Stimulated activated CD4-positive, alpha-beta T cell treated with anti-CD3 and anti-CD28 coated beads, Interleukin-12 subunit alpha, Interleukin-12 subunit beta, amount 100 ng/mL, for 4 hours (primary cell): Measurements from ENCODE around the gene OR51E2.
"Not testable (repeated sequence)": the region's sequence is repeated elsewhere in the genome, so short reads cannot be mapped to it uniquely, and the experiment has no call there.

Experiments
- DNase-seq: peaks from one replicate; pipeline ENCODE4 v3.0.0-alpha.2; 2020

OR51E2 gene, protein sequence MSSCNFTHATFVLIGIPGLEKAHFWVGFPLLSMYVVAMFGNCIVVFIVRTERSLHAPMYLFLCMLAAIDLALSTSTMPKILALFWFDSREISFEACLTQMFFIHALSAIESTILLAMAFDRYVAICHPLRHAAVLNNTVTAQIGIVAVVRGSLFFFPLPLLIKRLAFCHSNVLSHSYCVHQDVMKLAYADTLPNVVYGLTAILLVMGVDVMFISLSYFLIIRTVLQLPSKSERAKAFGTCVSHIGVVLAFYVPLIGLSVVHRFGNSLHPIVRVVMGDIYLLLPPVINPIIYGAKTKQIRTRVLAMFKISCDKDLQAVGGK

DNA sequence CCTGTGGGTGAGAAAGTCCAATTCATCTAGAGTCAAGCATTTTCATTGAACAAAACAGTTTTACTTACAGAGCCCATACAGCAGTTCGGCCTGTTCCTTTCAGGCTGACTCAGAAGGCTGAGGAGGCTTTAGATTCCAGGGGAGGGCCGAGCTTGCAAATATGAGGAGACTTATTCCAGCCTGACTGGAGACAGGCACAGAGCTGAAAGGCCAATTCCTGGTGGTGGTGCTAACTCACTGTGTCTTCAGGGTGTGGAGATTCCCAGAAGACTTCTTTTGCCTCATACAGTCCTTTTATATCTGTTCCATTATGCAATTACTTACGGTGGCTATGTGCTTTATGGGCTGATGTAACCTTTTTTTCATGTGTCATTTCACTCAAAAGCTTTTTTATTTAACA lies at the start of gene OR51E2:
Gene OR51E2, minus strand, starts transcription at position 269 of the 400 bp plus-strand sequence. CDS start 15,142 bp downstream, outside the sequence.
- DNase-seq, result no peak

DNA sequence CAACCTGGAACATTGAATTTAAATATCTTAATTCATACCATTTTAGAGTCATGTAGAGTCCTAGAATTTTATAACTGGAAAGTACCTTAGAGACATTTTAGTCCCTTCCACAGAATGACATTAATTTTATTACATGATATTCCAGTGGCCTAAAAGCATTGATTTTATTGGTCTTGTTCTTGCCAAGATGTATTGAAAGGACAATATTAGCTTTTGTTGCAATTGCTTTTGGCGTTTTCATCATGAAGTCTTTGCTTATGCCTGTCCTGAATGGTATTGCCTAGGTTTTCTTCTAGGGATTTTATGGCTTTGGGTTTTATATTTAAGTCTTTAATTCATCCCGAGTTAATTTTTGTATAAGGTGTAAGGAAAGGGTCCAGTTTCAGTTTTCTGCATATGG lies 43.1 kb upstream of the OR51E2 start:
- DNase-seq, result no peak

DNA sequence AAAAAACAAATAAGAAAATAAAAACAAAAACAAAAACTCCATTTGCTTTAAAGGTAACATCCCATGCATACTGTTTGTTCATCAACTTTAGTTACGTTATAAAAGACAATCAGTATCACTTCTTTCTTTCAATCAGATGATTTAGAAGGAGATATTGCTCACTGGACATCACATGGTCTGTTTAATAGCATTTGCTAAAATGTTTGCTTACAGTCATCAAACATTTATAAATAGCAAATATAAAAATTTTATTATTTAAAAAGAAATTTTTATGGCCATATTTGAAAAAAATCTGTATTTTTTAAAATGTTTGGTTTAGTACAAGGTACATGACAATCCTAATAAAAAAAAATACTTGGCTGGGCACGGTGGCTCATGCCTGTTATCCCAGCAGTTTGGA lies 29.5 kb upstream of the OR51E2 start:
- no peak for DNase-seq

DNA sequence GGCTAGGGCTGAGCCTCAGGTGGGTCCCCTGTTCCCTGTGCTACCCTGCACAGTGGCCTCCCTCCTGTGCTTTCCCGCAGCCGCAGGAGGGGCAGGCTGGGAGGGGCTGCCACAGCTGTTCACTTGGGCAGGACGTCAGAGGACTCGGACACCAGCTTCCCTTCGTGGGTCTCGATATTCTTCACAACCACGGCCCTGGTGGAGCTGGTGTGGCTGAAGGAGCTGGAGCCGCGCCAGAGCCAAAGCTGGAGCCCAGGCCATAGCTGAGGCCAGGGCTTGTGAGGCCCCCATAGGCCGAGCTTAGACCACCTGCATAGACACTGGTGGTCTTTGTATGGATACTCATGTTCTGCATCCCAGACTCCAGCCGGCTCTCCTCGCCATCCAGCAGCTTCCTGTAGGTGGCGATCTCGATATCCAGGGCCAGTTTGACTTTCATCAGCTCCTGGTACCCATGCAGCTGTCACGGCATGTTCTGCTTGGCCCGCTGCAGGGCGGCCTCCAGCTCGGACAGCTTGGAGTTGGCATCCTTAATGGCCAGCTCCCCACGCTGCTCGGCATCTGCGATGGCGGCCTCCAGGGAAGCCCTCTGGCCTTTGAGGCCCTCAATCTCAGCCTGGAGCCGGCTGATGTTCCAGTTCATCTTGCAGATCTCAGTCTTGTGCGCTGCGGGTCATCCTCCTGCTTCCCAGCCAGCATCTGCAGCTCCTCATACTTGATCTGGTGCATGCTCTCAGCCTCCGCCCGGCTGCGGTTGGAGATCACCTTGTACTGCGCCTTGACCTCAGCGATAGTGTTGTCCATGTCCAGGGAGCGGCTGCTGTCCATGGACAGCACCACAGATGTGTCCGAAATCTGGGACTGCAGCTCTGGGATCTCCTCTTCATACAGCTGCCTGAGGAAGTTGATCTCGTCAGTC lies 25.2 kb upstream of the OR51E2 start:
- not testable (repeated sequence) for DNase-seq

DNA sequence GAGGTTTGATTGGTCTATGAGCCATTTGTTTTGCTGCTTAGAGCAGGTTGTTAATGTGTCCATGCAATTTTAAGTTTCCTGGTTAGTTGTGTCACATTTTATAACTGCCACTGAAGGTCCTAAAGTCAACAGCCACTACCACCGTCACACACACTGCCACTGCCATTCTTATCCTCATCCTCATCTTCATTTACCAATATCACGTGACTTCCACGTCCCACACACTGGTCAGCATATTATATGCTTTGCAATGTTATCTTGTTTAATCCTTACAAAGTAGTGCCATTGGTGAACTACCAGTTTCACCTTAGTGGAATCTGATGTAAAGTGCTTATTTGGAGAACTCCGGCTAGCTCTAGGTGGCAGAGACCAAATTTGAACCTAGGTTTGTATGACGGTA lies 16.6 kb upstream of the OR51E2 start:
- DNase-seq, result no peak

DNA sequence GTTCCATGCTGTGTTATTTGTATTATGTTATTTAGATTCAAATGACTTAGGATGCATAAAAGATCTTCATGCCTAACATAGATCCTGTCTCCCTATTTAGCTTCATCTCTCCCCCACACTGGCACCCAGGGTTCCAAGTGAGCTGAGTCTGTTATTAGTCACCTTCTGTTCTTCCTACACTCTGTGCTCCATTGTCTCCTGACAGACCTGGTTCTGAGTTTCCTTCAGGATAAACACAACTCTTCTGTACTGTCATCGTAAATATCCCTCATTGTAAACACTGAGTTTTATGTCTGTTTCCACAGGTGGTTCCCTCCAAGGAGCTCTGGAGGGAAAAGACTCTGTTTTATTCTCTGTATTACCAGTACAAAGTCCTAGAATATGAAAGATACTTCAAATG lies 15.6 kb upstream of the OR51E2 start:
- no peak for DNase-seq

DNA sequence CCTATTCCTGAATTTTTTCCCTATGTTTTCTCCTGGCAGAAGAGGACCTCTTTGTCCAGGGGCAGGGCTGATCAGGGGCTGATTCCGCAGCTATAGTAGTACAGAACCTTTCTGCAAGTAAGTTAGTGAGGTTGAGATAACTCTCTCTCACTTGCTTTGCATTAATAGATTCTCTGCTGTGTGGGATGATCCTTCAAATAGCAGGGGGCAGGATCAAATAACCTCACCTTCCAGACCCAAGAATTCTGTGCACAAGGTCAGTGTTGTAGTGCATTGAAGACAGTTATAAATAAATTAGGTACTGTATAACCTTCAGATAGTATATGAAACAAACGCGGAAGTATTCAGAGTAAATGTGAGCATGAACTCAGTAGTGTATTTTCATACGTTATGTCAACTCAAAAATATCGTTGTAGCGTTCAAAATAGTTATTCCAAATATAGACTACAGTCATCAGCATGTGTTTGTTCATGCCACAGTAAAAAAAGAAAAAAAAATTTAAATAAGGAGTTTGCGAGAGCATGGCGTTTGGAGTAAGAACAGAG lies 7.2 kb upstream of the OR51E2 start:
- DNase-seq, result no peak

DNA sequence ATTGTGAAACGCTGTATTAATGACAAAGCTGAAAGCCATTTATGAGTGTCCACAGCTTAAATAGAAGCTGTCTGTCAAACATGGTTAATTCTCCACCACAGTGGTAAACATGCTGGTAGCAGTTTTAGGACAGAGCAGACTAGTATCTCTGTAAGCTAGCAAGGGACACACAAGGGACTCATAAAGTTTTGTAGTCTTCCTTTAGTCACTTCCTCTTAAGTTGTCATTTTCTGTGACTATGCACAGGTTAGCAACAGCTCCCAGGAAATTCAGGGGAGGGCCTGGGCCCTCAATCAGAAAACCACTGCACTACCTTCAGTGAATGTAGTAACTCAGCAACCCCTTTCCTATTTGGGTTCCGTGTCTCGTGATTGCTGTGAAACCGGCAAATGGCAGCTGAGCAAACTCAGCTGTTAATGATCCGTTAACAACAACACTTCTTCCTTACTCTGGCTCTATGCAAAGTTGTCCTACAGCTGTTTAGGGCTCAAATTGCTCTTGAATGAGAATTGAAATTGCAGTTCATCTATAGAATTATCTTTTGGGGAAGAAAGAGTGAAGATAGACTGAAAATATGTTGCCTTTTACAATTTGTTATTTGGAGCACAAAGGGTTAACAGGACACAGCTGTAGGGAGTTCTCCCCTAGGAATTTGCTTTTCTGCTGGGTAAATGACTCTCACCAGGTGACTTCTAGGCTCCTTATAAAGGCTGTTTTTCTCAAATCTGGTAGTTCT lies 6.6 kb upstream of the OR51E2 start, which contains the start of gene MMP26:
Gene MMP26, plus strand, starts transcription at position 731 of the 736 bp plus-strand sequence.
- DNase-seq, result no peak

DNA sequence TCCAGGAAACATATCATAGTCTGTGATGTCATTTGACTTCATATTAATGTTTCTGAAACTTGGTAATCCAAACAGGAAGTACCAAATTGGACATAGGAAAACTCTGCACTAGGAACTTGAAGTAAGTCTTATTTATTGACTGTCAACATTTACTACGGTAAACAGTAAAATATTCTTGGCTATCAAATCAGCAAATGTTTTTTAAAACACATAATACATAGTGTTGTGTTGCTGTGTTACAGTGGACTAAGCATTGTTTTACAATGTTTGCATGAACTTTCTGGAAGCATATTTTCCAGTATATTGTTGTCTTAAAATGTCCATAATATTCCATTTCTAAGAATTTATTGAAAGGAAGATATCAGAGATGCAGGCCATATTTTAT lies 2.8 kb upstream of the OR51E2 start:
- no peak for DNase-seq

DNA sequence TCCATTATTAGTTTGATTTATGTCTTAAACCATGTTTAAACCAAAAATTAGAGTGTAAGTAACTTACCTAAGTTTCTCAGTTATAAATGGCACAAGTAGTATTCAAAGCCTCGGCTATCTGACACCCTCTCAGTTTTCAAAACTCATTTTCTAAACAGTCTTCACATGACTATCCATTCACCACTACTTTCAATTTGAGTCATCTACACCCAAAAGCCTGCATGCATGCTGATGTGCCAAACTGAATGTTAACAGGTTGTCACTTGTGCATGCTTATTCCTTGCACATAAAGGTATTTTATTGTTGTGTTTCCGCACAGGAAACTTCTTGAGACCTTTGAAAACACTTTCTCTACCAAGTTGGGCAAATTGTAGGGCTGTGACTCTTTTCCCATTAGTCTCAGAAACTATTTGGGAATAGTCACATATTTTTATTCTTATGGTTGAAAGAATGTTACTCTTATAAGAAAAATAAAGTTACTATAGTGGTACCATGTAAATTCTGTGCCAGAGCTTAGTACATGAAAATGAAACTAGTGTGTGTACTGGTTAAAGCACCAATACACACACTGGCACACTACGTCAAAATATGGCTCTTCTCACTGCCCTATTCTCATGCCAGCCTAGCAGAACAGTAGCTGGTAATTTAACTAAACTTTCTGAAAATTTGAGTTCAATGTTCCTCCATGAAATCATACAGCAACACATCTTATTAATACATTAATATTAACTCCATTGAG lies 2.2 kb upstream of the OR51E2 start:
- DNase-seq, result no peak

DNA sequence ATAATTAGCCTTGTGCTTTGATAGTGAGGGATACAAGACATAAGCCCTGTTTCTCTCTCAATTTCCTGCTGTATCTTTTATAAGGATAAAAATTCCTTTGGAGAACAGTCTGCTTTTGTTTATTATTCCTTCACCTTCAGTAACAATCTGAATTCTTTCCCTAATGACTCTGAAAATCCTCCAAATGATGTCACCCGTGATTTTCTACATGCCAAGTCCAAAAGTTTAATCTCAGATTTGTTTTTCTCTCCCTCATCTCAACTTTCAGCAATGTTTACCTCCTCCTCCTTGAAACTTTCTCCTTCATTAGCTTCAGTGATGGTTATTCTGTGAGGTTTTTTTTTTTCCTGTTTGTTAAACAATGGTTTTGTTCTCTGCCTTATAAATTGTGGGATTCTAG lies 2.2 kb downstream of the OR51E2 start:
- no peak for DNase-seq

DNA sequence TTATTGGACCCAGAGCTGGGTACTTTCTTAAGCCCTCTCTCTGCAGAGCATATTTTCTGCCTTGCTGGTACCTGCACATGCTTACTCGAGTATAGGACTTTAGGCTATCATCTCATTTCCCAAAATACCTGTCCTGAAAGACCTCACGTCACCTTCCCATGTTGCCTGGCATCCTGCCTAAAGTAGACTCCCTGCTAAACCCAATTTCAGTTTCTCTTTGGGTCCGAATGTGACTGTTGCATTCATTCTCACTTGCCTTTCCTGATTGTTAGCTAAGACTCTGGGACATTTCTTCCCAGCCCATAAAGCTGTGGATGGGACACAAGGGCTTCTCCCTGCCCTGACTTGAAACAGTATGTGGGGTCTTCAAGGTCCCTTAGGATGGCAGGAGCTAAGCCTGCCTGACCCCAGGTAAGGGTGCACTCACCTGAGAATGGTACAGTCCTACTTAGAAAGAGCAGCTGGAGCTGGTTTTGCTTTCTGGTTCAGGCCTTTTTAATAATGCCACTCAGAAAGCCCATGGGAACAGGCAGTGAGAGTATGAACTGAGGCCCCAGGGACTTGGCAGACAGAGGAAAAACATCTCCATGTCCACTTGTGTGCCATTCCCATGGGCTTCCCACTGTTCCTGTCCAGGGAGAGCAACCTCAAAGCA lies 12.9 kb downstream of the OR51E2 start:
- DNase-seq, result no peak

DNA sequence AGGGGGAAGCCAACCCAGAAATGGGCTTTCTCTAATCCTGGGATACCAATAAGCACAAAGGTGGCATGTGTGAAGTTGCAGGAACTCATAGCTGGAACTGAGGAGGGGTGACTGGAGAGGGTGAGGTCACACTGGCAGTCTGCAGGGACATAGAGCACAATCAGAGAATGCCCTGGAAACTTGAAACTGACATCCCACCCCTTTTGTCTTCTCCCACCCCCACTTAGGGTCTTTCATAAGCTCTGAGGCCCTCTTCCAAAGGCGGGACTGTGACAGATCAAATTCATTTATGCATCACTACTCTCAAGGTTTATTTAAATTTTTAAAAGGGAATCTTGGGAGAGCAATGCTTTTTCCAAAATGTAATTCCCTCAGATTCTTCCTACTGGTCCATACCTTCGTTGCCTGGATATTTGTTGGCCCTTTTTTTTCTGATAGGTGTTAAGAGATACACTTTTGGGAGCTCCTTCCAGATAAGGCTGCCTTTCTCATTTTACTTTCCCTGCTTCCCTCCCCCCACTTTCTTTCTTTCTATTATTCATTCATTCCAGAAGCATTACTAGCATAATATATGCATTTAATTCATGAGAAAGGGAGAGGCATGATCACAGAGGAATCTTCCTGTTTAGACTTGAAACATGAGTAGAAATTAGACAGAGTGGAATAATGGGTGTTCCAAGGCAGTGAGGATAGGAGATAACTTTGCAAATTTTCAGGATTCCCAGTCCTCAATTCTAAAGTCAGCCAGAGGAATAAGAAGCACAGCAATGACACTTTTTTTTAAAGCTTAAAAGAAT lies 14.8 kb downstream of the OR51E2 start:
- no peak for DNase-seq

DNA sequence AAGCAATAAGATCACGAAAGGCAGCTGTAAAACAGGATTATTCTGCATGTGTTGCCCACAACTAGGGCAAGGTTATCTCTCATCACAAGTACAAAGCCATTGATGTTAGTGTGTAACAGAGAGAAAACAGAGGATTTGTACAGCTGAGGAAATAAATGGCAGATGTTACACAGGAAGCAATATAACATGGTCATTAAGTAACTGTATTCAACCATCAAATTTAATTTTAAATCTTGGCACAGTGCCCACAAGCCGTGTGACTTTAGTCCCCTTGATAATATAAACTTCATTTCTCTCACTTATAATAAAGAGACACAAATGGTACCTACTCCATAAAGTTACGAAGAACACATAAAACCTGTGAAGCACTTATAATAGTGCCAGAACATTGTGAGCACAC lies 17.3 kb downstream of the OR51E2 start:
- no peak for DNase-seq

DNA sequence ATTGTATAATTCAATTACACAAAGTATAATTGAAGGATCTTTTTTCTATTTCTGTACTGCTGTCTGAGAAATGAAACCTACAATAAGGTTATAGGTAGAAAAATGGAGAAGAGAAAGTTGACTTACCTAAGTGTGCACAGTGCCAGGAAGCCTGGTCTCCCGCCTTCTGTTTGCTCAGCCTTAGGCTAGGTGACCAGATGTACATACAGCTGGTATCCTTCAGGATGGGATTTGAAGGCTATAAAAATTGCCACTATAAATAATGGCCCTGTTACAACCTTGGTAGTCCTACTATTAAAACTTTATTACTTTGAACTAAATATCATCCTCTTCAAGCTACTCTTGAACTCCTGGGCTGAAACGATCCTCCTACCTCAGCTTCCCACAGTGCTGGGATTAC lies 19.7 kb downstream of the OR51E2 start:
- DNase-seq, result no peak

DNA sequence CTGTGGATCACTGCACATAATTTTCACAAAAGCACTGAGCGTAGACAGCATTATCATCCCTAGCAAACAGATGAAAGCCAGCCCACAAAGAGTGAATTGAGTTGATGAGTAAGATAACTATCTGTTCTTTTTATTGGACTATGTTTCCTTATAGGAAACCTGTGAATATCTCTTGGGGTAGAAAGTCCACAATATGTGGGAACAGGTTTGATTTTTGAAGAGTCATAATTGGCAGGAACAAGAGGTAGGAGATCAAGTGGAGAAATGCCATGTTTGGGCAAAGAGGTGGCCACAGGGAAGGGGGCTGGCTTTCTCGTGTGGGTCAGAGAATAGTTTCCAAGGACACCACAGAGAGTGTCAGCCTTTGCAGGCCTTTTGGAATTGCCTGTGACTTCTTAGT lies 23.9 kb downstream of the OR51E2 start:
- no peak for DNase-seq

DNA sequence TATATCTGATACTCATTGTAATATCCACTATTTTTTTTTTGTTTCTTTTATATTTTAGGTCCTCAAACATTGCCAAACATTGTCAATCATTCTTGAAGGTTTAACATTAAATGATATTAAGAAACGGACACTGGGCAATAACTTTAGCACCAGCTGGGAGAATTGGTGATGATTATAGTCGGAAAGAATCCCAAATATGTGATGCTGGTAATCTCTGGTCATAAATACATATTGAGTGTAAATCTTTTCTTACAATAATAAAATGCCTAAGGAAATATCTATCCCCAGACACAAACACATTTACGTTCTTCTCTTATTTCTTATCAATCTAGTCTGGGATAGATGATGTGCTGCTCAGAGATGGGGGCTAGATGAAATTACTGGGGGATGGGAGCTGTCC lies 25.2 kb downstream of the OR51E2 start:
- DNase-seq, result no peak

DNA sequence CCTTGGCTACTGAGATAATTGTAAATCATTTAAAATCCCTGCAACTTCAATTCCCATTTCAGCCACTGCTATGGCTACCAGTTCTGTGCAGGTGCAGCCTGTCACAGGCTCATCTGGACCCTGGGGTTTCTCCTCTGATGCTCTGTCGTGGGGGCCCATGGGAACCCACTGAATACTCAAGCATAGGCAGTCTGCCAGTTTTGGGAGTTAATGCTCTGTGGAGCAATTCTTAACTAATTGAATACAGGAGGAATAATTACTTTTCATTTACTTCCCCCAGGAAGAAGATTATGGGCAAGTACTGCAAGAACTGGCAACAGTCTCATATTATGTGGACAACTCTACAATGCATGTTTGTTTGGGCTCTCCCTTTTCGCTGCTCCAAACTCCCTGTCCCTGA lies 25.9 kb downstream of the OR51E2 start:
- no peak for DNase-seq

DNA sequence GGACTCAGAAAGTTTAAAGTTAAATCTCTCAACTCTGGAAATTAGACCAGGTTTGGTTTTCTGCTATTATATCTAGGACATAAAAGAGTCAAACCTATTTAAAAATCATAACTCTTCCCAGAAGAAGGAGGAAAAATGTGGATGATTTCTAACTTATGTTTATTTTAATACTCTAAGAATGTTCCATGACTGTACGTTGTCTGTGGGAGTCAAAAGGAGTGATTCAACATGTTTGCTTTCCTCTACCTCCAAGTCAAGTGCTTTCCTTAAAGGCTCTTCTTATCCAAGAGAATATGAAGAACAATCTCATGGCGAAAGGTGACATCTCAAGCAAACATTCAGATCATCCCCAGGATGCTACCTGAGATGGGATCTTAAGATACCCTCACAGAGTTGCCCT lies 32.2 kb downstream of the OR51E2 start:
- DNase-seq, result no peak

DNA sequence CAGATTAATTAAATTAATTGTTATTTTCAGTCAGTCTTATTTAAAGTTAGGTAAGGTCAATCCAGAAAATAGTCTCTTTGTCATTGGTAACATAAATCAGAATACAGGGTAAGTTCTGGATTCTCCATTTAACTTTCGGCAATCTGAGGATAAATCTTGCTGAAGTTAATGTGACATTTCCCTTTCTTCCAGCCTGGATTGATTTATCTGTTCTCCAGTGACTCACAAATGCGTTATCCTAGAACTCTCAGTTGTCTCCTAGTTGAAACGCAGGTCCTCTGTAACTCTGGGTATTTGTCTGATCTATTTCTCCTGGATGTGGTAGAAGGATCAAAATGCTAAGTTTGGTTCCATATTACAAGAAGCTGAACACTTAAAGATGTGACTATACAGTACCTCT lies 32.9 kb downstream of the OR51E2 start:
- no peak for DNase-seq

DNA sequence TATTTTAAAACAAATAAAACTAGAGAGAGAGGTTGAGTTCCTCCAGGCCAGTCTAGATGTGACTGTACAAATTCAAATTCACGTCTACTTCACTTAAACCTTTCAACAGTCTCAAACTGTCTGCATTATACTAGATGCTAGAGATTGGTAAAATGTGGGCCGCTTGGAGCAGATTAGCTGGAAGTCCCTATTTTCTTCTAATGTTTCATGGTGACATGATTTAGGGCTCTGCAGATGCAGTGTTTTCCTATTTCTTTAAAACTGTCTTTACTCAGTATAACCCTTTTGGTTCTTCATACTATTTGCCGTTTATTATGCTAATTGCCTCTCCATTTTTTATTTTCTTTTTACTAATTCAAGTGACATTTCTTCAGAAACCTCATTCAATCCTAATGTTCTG lies 33.5 kb downstream of the OR51E2 start:
- DNase-seq, result no peak
